Activated T-cell treated with anti-CD3 and anti-CD28 coated beads for 1 hour (primary cell): ENCODE results near the gene TCL1B.
"Not testable (repeated sequence)": the region's sequence is repeated elsewhere in the genome, so short reads cannot be mapped to it uniquely, and the experiment has no call there.

Experiments
- DNase-seq: peaks from one replicate; pipeline ENCODE4 v3.0.0-alpha.2; 2020; ENCODE audit warnings: low read depth

Gene TCL1B, protein sequence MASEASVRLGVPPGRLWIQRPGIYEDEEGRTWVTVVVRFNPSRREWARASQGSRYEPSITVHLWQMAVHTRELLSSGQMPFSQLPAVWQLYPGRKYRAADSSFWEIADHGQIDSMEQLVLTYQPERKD

DNA sequence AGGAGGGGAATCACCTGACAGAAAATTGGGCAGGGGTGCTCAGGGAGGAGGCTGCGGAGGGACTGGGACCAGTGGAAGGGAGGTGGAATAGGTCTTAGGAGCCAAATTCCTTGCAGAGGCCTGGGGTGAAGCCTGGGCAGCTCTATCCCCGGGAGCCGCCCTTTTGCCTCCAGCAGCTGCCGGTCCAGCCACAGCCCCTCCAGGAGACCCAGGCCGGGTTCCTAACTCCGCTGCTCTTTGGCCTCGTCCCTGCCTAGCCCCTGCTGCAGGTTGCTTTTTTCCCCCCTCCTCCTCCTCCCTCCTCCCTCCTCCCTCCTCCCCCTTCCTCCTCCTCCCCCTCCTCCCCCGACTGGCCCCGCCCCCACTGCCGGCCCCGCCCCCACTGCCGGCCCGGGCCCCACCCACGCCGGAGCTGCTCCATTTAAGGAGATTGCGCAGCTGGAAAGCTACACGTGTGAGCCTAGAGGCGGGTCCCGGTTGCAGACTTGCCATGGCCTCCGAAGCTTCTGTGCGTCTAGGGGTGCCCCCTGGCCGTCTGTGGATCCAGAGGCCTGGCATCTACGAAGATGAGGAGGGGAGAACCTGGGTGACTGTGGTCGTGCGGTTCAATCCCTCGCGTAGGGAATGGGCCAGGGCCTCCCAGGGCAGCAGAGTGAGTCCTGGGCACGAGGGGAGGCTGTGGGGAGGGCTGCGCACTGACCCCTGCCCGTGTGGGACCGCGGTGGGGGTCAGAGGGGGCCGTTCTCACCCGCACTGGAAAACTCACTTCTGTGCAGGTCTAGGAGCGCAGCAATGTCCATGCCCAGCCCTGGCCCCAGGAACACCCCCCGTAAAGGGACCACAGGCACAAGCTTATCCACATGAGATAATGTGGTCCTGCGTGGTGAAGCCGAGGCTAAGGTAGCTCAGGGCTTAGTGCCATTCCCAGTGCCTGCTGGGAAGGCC is at the start of gene TCL1B:
TCL1B (plus strand) TSS at position 449 of the 945 bp plus-strand sequence; CDS start at position 491, 42 bp downstream.
- no peak for DNase-seq

DNA sequence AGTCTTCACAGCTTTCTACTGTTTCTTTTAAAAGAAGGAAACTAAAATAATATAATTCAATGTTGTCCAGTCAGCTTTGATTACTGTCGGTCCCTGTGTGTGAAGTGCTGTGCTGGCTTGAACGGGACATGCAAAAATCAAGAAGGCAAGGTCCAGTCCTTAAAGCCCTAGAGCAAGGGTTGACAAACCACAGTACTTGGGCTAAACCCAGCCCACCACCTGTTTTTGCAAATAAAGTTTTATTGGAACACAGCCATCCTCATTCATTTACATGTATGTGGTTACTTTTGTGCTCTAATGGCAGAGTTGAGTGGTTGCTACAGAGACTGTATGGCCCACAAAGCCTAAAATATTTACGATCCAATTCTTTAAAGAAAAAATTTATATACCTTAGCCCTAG is 41.2 kb upstream of the TCL1B start:
- DNase-seq, result no peak

DNA sequence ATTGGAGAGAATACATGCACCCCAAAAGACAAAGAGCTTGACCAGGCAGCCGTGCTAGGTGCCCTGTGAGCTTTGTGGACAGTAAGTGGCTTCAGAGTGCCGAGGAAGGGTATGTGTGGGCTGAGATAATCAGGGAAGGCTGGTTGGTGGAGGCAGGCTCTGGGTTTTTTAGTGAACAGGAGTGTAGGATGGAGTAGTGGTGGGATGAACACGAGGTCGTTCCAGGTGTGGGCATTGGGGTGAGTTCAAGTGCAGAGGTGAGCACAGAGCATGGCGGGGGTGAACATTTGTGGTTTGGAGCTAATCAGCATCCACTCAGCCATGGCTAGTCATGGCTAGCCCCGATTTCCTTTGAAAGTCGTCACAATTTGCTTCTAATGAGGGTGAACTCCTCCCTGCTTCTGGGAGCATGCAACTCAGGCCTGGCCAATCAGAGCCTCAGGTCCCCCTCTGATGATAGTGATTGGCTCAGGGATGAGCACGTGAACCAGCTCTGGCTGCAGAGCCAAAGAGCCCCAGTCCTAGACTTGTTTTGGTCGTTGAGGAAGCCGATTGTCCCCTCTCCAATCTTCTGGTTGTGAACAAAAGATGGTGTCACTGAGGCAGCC is 40.7 kb upstream of the TCL1B start:
- DNase-seq, result no peak

DNA sequence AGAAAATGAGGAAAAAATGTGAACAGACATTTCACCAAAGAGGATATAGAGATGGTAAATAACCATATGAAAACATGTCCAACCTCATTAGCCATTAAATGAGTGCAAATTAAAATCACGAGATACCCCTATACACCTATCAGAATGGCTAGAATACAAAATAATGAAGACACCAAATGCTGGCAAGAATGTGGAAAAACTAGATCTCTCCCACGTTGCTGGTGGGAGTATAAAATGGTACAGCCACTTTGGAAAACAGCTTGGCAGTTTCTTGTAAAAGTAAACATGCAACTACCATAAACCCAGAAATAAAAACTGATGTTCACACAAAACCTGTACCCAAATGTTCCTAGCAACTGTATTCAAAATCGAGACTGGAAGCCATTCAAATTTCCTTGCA is 38.3 kb upstream of the TCL1B start:
- no peak for DNase-seq

DNA sequence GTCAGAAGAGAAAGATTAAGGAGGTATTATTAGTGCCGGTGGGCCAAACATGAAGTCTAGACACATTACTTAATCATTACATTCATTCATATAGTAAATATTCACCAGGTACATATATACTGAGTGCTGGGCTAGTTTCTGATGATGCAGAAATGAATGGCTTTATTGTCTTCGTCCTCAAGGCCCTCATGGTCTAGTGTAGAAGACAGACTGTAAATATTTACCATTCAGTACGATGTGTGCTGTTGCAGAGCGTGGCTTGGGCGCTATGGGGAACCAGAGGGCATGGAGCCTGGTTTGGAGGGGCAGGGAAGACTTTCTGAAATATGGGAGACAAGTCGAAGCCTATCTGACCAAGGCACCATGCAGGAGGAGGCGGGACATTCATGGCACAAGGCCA is 37.0 kb upstream of the TCL1B start:
- DNase-seq, result no peak

DNA sequence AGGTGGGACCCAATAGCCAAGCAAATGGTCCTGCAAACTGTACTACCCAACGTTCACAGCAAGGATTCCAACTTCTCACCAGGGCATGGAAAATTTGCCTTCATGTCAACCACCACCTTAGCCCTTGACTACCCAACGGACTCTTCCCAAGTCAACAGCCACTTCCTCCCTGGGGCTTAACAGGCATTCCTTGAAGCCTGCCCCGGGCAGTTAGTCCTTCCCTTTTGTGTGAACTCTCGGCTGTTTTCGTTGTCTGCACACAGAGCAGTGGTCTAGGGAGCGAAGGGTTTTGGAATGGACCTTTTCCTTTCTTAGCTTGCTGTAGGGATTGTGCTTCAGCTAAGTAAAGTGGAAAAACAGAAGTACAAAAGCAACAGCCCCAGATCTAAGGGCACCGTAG is 35.2 kb upstream of the TCL1B start:
- no peak for DNase-seq

DNA sequence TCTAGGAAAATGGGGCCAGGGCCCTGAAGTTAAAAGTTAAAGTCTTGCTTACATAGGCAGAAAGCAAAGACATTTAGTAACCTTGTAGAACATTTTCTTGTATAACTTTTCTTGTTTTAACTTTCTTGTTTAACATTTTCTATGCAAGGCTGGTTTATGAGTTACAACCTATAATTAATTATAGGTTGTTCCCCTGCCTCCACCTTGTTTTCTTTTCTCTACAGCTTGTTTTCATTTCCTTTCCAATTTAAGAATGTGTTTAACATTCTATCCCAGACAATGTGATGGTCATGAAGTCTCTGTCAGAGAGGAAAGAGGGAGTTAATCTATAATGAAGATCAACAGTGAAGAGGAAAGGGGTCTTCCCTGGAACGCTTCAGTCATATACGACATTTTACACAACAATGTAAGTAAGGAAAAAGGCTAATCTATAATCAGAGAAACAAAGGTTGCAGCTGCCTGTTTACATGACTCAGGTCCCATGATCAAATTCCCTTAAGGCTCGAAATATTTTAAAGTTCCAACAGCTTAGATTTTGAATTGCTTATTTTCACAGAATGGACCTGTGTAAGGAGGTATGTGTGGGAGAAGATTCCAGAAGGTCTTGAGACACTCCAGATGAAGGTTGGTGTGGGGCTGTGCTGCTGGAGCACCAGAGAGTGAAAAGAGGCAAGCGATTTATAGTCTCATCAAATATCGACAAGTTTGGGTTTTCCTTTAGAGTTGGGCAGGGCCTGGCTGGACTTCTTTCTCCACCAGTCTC is 34.2 kb upstream of the TCL1B start:
- DNase-seq, result no peak

DNA sequence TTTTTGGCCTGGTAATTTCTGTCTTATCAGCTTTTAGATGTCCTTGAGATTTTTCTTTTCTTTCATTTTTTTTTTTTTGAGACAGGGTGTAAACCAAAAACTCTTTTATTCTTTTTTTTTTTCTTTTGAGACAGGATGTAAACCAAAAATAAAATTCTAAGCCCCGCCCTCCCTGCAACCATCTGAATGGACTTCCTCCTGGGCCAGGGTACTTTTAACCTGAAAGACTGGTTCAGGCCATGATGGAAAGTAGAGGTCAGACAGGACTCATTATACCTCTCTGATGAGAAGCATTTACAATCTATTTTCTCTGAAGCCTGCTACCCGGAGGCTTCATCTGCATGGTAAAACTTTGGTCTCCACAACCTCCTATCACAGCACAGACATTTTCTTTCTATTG is 33.5 kb upstream of the TCL1B start:
- no peak for DNase-seq

DNA sequence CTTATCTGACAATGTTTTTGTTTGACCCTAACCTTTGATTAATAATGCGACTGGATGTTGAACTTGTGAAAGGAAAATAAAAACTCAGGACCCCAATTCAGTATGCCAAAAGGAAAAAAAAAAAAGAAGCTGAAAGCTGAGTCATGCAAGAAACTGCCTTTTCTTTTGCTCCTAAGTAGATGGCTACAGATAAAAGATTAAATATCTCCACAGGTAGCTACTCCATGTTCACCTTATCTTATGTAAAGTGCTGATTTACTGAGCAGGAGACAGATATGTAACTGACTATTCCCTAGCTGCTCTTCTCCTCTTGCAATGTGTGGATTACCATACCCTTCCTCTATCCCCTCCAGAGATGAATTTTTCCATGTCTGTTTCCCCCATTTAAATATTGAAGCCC is 30.8 kb upstream of the TCL1B start:
- DNase-seq, result no peak

DNA sequence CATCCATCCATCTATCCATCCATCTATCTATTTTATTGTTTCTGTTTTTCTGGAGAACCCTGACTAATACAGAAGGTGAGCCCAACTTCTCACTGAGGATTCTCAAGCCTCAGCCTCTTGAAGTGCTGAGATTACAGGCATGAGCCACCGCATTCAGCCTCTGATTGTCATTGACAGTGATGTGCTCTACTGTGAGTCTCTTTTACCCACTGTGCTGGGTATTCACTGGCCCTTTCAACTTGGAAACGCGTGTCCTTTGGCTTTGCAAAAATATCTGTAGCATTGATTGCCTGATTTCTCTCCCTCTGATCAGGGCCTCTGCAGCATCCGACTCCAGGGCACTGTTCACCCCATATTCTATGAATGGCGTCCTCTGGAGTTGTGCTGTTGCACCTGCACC is 29.6 kb upstream of the TCL1B start:
- no peak for DNase-seq

DNA sequence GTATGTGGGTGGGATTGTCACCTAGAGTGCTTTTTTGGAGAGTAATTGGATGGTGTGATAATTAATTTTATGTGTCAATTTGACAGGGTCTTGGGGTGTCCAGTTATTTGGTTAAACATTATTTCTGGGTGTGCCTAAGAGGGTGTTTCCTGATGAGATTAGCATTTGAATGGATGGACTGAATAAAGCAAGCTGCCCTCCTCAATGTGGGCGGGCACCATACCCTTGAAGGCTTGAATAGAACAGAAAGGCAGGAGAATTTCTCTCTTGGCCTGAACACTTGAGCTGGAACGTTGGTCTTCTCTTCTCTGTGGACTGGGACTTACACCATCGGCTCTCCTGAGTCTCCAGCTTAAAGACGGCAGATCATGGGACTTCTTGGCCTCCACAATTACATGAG is 28.8 kb upstream of the TCL1B start:
- no peak for DNase-seq

DNA sequence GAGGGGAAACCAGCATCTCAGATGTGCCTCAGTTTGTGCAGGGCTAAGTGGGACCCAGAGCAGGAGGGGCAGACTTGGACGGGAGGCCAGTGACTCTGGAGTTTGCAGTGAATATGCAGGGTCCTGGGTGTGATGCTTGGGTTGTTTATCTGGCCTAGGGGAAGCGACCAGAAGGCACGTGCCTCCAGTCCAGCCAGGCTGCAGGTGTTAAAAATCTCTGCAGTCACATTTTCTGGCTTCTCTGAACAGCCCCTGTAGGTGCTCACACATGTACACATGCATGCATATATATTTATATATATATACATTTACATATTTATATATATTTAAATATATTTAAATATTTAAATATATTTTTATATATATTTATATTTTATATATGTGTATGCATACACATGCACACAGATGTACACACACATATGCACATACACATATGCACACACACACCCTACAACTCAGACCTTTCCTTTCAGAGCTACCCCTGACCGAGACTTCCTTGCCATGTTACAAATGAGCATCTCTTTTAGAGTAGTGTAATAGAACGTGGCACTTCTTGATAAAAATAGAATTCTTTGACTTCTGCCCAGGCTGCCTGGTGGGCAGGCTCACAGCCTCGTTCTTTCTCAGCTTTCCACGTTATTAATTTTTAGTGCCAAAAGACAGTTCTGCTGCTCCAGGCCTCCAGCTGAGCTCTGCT is 26.8 kb upstream of the TCL1B start:
- no peak for DNase-seq

DNA sequence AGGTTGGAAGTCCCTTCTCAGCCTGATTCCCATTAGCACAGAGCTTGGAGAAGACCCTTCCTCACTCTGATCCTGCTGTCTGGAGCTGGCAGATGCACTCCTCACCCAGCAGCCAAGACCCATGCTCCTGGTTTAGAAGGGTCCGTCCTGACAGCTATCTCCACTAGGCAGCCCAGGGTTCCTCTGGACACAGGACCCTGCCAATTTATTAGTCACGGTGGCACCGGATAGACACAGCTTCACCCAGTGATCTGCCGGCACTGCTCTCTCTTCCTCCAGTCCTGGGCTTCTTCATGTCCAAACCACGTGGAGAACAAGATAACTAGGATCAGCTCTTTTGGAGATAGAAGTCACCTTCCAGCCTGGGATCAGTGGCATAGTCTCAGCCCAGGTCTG is 26.2 kb upstream of the TCL1B start:
- no peak for DNase-seq

DNA sequence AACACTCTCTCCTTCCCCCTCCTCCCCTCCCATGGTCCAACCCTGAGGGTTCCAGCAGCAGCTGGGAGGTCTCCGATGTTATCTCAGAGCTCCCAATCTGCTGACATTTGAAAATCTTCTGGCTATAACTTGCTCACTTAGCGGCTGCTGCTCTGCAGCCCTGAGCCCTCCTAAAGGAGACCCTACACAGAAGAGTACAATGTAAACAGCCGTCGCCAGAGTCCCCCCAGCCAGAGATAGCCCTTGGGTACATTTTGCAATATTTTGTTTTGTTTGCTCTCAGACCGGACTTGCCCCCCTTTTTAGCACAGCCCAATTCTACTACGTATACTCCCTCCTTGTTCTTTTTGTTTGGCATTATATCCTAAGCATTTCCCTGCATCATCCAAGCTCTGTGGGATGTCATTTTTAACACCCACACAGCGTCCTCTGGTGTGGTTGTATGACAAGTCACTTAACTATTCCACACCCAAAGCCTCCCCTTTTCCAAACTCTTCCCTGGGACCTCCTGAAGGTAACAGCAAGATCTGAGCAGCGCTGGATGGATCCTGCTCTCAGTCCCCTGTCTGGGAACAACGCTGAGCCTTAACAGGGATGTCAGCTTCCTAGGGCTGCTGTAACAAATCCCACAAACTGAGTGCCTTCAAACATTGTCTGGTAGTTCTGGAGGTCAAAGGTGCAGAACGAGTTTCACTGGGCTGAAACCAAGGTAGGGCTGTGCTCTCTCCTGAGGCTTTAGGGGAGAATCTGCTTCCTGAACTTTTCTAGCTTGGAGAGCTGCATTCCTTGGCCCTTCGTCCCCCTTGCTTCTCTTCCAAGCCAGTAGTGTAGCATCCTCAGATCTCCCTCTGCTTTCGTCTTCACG is 25.3 kb upstream of the TCL1B start:
- DNase-seq, result no peak

DNA sequence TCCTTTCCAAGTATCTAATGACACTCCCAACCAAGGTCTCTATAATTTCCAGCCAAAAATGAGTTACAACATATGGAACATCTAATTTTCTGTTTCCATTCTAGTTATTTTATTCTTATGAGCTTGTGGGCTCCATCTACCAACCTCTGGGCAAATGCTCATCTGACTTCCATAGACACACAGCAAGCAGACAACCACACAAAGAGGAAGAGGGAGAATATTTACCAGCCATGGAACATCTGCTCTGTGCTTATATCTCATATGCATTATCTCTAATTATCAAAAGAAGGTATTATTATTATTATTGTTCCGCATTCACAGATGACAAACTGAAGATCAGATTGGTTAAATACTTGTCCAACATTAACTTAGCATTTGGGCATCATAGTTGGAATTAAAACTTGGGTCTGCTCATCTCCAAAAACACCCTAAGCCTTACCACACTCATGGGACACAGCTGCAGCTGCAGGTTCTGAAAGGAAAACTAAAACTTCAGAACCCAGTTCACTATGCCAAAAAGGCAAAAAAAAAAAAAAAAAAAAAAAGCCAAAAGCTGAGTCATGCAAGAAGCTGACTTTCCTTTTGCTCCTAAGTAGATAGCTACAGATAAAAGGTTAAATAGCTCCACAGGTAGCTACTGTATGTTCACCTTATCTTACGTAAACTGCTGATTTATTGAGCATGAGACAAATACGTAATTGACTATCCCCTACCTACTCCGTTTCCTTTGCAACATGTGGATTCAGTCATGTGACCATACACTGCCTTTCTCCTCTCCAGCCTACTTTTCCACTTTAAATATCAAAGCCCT is 23.6 kb upstream of the TCL1B start:
- no peak for DNase-seq

DNA sequence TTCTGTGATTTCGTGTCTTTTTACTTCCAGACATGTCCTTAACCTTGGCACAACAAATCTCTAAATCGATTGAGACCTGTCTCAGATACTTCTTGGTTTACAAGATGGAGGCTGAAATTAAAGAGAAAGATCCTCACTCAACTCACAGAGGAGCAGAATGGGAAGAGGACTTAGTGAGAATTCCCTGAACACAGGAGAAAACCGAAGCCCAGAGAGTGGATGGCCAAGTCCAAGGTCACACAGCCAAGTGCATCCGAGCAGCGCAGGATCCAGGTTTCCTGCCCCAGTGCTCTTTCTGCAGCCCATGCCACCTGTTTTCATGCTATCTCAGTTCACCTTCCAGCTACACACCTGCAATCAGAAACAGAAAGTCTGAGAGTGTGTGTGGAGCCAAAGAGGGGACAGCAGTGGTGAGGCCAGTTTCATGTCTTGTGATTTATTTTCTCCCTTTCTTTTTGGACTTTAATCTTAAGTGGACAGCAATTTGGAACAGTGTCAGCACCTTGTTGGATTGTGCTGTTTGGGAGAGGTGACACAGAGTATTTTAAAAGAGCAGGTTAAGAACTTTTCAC is 22.9 kb upstream of the TCL1B start:
- DNase-seq, result no peak

DNA sequence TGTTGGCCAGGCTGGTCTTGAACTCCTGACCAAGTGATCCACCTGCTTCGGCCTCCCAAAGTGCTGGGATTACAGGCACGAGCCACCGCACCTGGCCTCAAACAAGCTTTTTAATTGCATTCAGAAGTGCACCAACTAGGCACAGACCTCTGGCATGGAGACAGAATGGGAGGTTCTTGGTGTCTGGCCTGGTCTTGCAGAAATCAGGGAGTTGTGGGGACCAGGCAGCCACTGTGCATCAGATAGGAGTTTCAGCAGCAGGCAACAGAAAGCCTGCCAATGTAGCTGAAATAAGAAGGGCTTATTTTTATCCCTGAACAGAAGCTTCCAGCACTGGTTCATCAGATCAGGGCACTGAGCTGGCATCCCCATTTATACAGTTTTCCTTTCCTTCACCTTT is 22.2 kb upstream of the TCL1B start:
- no peak for DNase-seq

DNA sequence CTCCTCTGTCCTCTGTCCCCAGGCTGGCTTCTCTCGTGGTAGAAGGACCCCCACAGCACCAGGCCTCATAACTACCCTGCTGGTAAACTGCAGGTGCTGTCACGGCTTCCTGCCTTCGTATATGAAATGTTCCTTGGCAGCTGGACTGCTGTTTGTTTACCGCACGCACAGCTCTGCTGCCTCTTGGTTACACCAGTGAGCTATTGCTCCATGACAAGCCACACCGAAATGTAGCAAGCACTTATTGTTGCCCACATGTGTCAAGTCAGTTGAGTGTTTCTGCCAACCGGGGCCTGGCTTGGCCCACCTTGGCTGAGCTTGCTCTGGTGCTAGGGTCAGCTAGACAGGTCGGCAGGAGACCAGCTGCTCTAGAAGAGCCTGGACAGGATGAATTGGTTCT is 21.7 kb upstream of the TCL1B start:
- no peak for DNase-seq

DNA sequence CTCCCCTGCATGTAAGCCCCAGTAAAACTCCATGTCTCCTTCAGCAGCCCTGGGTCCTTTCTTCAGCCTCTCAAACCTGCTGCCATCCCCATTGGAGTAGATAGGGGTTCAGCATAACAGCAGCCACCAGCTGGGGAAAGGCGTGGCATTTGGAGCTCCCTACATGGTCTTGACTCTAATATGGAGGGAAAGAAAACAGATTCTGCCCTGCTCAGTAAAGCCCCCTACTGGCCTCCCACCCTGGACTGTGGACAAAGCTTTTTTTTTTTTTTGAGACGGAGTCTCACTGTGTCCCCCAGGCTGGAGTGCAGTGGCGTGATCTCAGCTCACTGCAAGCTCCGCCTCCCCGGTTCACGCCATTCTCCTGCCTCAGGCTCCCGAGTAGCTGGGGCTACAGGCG is 20.7 kb upstream of the TCL1B start:
- DNase-seq, result not testable (repeated sequence)

DNA sequence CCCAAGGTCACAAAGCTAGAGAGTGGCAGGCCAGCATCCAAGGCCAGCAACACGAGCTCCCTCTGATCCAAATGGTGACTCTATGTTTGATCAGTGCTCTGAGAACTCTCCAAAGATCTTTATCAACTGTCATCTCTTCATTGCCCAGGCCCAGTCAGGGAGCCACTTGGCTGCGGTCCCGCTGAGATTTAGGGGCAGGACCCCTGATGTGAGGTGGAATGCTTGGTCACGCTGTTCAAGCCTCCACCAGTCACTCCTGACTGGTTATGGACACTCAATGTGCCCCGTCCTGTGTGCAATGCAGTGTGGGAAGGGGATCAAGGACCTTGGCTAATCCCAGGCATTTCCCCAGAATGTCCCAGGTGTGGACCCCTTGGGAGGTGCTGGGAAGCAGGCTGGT is 19.8 kb upstream of the TCL1B start:
- DNase-seq, result no peak
